Gastroesophageal sphincter (tissue), 3 donors: ENCODE measurements around the gene PTPRG.

Source experiments
- POLR2AphosphoS5 ChIP-seq: sonication (generic); formaldehyde crosslinking; IDR thresholded peaks from one replicate; pipeline ENCODE4 v1.6.1; 2017; ENCODE audit warnings: antibody characterized with exemption
- TF ChIP-seq, protein P1 (sequence below), 4 experiments: fragments of 200-600 bp in 2 of 4; fragments of 450-650 bp in 2 of 4; sonication (generic) in 1 of 4; IDR thresholded peaks; one replicate each; pipeline ENCODE4 v1.5.1; 2017 to 2019; ENCODE audit warnings: antibody characterized with exemption in 4 of 4, mild to moderate bottlenecking in 2 of 4, moderate library complexity in 2 of 4

- TF ChIP-seq, protein P1, sequence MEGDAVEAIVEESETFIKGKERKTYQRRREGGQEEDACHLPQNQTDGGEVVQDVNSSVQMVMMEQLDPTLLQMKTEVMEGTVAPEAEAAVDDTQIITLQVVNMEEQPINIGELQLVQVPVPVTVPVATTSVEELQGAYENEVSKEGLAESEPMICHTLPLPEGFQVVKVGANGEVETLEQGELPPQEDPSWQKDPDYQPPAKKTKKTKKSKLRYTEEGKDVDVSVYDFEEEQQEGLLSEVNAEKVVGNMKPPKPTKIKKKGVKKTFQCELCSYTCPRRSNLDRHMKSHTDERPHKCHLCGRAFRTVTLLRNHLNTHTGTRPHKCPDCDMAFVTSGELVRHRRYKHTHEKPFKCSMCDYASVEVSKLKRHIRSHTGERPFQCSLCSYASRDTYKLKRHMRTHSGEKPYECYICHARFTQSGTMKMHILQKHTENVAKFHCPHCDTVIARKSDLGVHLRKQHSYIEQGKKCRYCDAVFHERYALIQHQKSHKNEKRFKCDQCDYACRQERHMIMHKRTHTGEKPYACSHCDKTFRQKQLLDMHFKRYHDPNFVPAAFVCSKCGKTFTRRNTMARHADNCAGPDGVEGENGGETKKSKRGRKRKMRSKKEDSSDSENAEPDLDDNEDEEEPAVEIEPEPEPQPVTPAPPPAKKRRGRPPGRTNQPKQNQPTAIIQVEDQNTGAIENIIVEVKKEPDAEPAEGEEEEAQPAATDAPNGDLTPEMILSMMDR (IDR thresholded peaks at IDR 0.05) = no peak
- TF ChIP-seq POLR2AphosphoS5 = no peak
Observed at GRCh38 chr3:62128051-62128450, 566.7 kb downstream of the PTPRG start.
